GM23338 (cell line): ENCODE data around the gene SIRT7. TPM values are rescaled to one million over a fixed set of nuclear protein-coding genes. Genes with fewer than 3 reads are reported as not detected.

Experiments
- ATAC-seq: fragments of 200-7000 bp; cut with Tn5 transposase; 3 replicates; pipeline ENCODE4 v1.9.1; 2020
- DNase-seq: peaks from one replicate; pipeline ENCODE4 v3.0.0-alpha.2; 2015; ENCODE audit warnings: low spot score
- H2AFZ ChIP-seq: fragments of 200-600 bp; sonication (generic); 2 replicates; pipeline ENCODE4 v1.8.0; 2016; ENCODE audit warnings: antibody characterized with exemption, mild to moderate bottlenecking, moderate library complexity
- H3F3A ChIP-seq: fragments of 200-600 bp; sonication (generic); replicated peaks from 2 replicates; pipeline ENCODE4 v1.8.0; 2017; ENCODE audit warnings: antibody characterized with exemption, mixed run types, low read depth
- H3K27ac ChIP-seq: fragments of 200-600 bp; sonication (generic); 2 replicates; pipeline ENCODE4 v1.6.1; 2016; ENCODE audit warnings: low read depth
- H3K27me3 ChIP-seq: fragments of 200-600 bp; sonication (generic); 2 replicates; pipeline ENCODE4 v1.8.0; 2016; ENCODE audit warnings: mild to moderate bottlenecking, mixed run types, moderate library complexity; ENCODE audit not compliant: insufficient read depth
- H3K36me3 ChIP-seq: fragments of 200-600 bp; sonication (generic); 2 replicates; pipeline ENCODE4 v1.8.0; 2016; ENCODE audit warnings: mild to moderate bottlenecking; ENCODE audit not compliant: insufficient read depth
- H3K4me1 ChIP-seq: fragments of 200-600 bp; sonication (generic); 2 replicates; pipeline ENCODE4 v1.8.0; 2016; ENCODE audit warnings: mild to moderate bottlenecking, moderate library complexity; ENCODE audit not compliant: insufficient read depth
- H3K4me2 ChIP-seq: fragments of 200-600 bp; sonication (generic); 2 replicates; pipeline ENCODE4 v1.7.1; 2017; ENCODE audit warnings: mixed run types
- H3K4me3 ChIP-seq: fragments of 200-600 bp; sonication (generic); 2 replicates; pipeline ENCODE4 v1.6.1; 2016; ENCODE audit warnings: mixed run types
- H3K79me2 ChIP-seq: fragments of 200-600 bp; sonication (generic); replicated peaks from 2 replicates; pipeline ENCODE4 v1.8.0; 2017; ENCODE audit warnings: mild to moderate bottlenecking; ENCODE audit not compliant: insufficient read depth
- H3K9me2 ChIP-seq: fragments of 200-600 bp; sonication (generic); 2 replicates; pipeline ENCODE4 v1.8.0; 2017; ENCODE audit not compliant: insufficient read depth
- H4K20me1 ChIP-seq: fragments of 200-600 bp; sonication (generic); replicated peaks from 2 replicates; pipeline ENCODE4 v1.8.0; 2017; ENCODE audit warnings: mild to moderate bottlenecking; ENCODE audit not compliant: insufficient read depth
- H3K27ac Mint-ChIP-seq: 2 replicates; pipeline ENCODE4 v1.8.0; 2020; ENCODE audit warnings: inconsistent platforms, mild to moderate bottlenecking, moderate library complexity, mixed read lengths
- H3K27me3 Mint-ChIP-seq: 3 replicates; pipeline ENCODE4 v1.8.0; 2022; ENCODE audit warnings: low read depth, mild to moderate bottlenecking, moderate library complexity, mixed read lengths, inconsistent platforms; ENCODE audit not compliant: insufficient read depth, poor library complexity
- H3K36me3 Mint-ChIP-seq: 3 replicates; pipeline ENCODE4 v1.8.0; 2021; ENCODE audit warnings: low read depth, mild to moderate bottlenecking, inconsistent platforms, moderate library complexity, mixed read lengths
- H3K4me1 Mint-ChIP-seq: 3 replicates; pipeline ENCODE4 v1.8.0; 2020; ENCODE audit warnings: mild to moderate bottlenecking, inconsistent platforms, mixed read lengths
- H3K4me3 Mint-ChIP-seq: 3 replicates; pipeline ENCODE4 v1.8.0; 2021; ENCODE audit warnings: moderate library complexity, mild to moderate bottlenecking, inconsistent platforms, mixed read lengths
- H3K9me3 Mint-ChIP-seq: 3 replicates; pipeline ENCODE4 v1.8.0; 2020; ENCODE audit warnings: moderate library complexity, mild to moderate bottlenecking, inconsistent platforms, mixed read lengths
- CREB1 ChIP-seq: fragments of 250-450 bp; sonication (Bioruptor Pico); IDR thresholded peaks from 2 replicates; pipeline ENCODE4 v1.5.0; 2020; ENCODE audit warnings: low read depth, mild to moderate bottlenecking, moderate library complexity
- CTCF ChIP-seq, 2 experiments: fragments of 200-600 bp in 1 of 2; sonication (generic) in 1 of 2; conservative IDR thresholded peaks; 2 replicates each; pipeline versions ENCODE4 v1.5.1 to v1.6.1; 2016 to 2017; ENCODE audit warnings: antibody characterized with exemption in 2 of 2, low read depth in 2 of 2, mild to moderate bottlenecking in 2 of 2, moderate library complexity in 1 of 2
- ETS1 ChIP-seq: IDR thresholded peaks from 2 replicates; pipeline ENCODE4 v1.6.1; 2016; ENCODE audit warnings: antibody characterized with exemption
- EZH2 ChIP-seq: fragments of 200-600 bp; sonication (generic); IDR thresholded peaks from one replicate; pipeline ENCODE4 v1.8.0; 2017; ENCODE audit warnings: antibody characterized with exemption, mild to moderate bottlenecking, low read depth; ENCODE audit not compliant: unreplicated experiment
- EZH2phosphoT487 ChIP-seq: fragments of 200-600 bp; sonication (generic); IDR thresholded peaks from one replicate; pipeline ENCODE4 v1.8.1; 2018; ENCODE audit warnings: antibody characterized with exemption; ENCODE audit not compliant: unreplicated experiment
- JUNB ChIP-seq: IDR thresholded peaks from one replicate; pipeline ENCODE4 v1.6.1; 2016; ENCODE audit warnings: antibody characterized with exemption; ENCODE audit not compliant: unreplicated experiment
- NANOG ChIP-seq: IDR thresholded peaks from 2 replicates; pipeline ENCODE4 v1.6.1; 2016; ENCODE audit warnings: antibody characterized with exemption, borderline replicate concordance
- POLR2AphosphoS5 ChIP-seq: IDR thresholded peaks from 2 replicates; pipeline ENCODE4 v1.6.1; 2016; ENCODE audit warnings: antibody characterized with exemption, low read depth
- STAT1 ChIP-seq: IDR thresholded peaks from one replicate; pipeline ENCODE4 v1.6.1; 2016; ENCODE audit warnings: antibody characterized with exemption; ENCODE audit not compliant: unreplicated experiment
- ZNF114 ChIP-seq: fragments of 250-450 bp; sonication (Bioruptor Pico); IDR thresholded peaks from 2 replicates; pipeline ENCODE4 v1.5.0; 2020; ENCODE audit warnings: mild to moderate bottlenecking, moderate library complexity
- ZNF331 ChIP-seq: fragments of 250-450 bp; sonication (Bioruptor Pico); IDR thresholded peaks from 2 replicates; pipeline ENCODE4 v1.5.0; 2020; ENCODE audit warnings: low read depth, mild to moderate bottlenecking, moderate library complexity
- ZNF462 ChIP-seq: fragments of 250-450 bp; sonication (Bioruptor Pico); IDR thresholded peaks from 2 replicates; pipeline ENCODE4 v1.5.0; 2020; ENCODE audit warnings: mild to moderate bottlenecking, moderate library complexity
- polyA plus RNA-seq: library from polyadenylated mRNA; unstranded; fragments of >200 nt; fragmentation: Nextera tagmentation; extraction: Ambion mirVana; gene quantifications from 2 replicates; pipeline ENCODE4 v1.2.1, GENCODE V29; 2016
- total RNA-seq: library from RNA; depleted of rRNA; stranded (reverse); fragments of >200 nt; shearing (Covaris generic); gene quantifications from 2 replicates; pipeline ENCODE4 v1.2.3, GENCODE V29; 2014

Gene SIRT7
- total and polyA plus RNA-seq, 2 experiments from 2014 or later: 16.3 to 20.8 TPM

GRCh38 chr17:81927152-81927652 is 9.2 kb upstream of the SIRT7 start:
- peak overlapping the region; percentile 85; the same call in 2 of the 3 replicates for H3K4me3 Mint-ChIP-seq
- H3K4me1 Mint-ChIP-seq: peaks cover 36% of the 10 kb centered on the region
- no peaks in the 10 kb centered on the region for H3K9me2 ChIP-seq
- no peak overlapping the region for H2AFZ ChIP-seq
- H3K9me3 Mint-ChIP-seq: no peaks in the 10 kb centered on the region
- H3K79me2 ChIP-seq: peaks cover 47% of the 10 kb centered on the region
- peak overlapping the region; percentile 96 for H3K4me2 ChIP-seq
- H4K20me1 ChIP-seq: peaks cover 6% of the 10 kb centered on the region
- H3F3A ChIP-seq: peaks cover 22% of the 10 kb centered on the region
- H3K36me3 Mint-ChIP-seq: peaks cover 7% of the 10 kb centered on the region; the same call in 2 of the 3 replicates
- no peak overlapping the region for H3K27ac Mint-ChIP-seq
- H3K4me1 ChIP-seq: peaks cover 26% of the 10 kb centered on the region; the same call in 1 of the 2 replicates
- ATAC-seq: no peak
- peak overlapping the region; percentile 85 for H3K4me3 ChIP-seq
- DNase-seq: no peak
- H3K27ac ChIP-seq: peak overlapping the region; percentile 92; the same call in 1 of the 2 replicates
- TF ChIP-seq EZH2 (no peak), ZNF331 (CRISPR knock-in tag) (no peak), JUNB (no peak), ZNF114 (CRISPR knock-in tag) (no peak), CREB1 (CRISPR knock-in tag) (no peak), CTCF (conservative IDR thresholded peaks at IDR 0.05; ENCODE audit: low read depth in 2 of 2) (no peak), POLR2AphosphoS5 (no peak), ETS1 (no peak), STAT1 (no peak)
- H3K27me3 Mint-ChIP-seq: peaks cover 30% of the 10 kb centered on the region
- H3K36me3 ChIP-seq: no peaks in the 10 kb centered on the region
- H3K27me3 ChIP-seq: peaks cover 10% of the 10 kb centered on the region; the same call in 1 of the 2 replicates

- Histone ChIP-seq H3K36me3 (no peaks in the 10 kb centered on the region), H2AFZ (no peak overlapping the region), H3K27me3 (peaks cover 10% of the 10 kb centered on the region; the same call in 1 of the 2 replicates), H3F3A (peaks cover 19% of the 10 kb centered on the region), H3K4me2 (peak overlapping the region; percentile 96), H3K9me2 (no peaks in the 10 kb centered on the region), H4K20me1 (peaks cover 10% of the 10 kb centered on the region), H3K4me1 (peaks cover 26% of the 10 kb centered on the region; the same call in 1 of the 2 replicates), H3K4me3 (peak overlapping the region; percentile 85), H3K27ac (peak overlapping the region; percentile 92; the same call in 1 of the 2 replicates), H3K79me2 (peaks cover 53% of the 10 kb centered on the region)
- peaks cover 38% of the 10 kb centered on the region for H3K4me1 Mint-ChIP-seq
- no peak for TF ChIP-seq NANOG
- peak; percentile 58; the same call in 1 of the 2 replicates for TF ChIP-seq CREB1 (CRISPR knock-in tag)
- no peak for TF ChIP-seq ZNF462 (CRISPR knock-in tag)
- TF ChIP-seq POLR2AphosphoS5: peak; percentile 48; the same call in 1 of the 2 replicates
- TF ChIP-seq EZH2phosphoT487: no peak
- peak; percentile 3 for ATAC-seq
- peak overlapping the region; percentile 88 for H3K27ac Mint-ChIP-seq
- H3K9me3 Mint-ChIP-seq: no peaks in the 10 kb centered on the region
- peaks cover 13% of the 10 kb centered on the region; the same call in 2 of the 3 replicates for H3K36me3 Mint-ChIP-seq
- H3K4me3 Mint-ChIP-seq: peak overlapping the region; percentile 85
- H3K27me3 Mint-ChIP-seq: peaks cover 31% of the 10 kb centered on the region
- DNase-seq: peak; percentile 79
Observed at GRCh38 chr17:81926451-81927151, 8.6 kb upstream of the SIRT7 start.
